Stimulated activated CD4-positive, alpha-beta T cell treated with anti-CD3 and anti-CD28 coated beads, Interleukin-12 subunit alpha, Interleukin-12 subunit beta, amount 100 ng/mL, for 4 hours (primary cell): Measurements from ENCODE around the gene SHISA6.
"Not testable (repeated sequence)": the region's sequence is repeated elsewhere in the genome, so short reads cannot be mapped to it uniquely, and the experiment has no call there.

Experiments
- DNase-seq: peaks from one replicate; pipeline ENCODE4 v3.0.0-alpha.2; 2020

SHISA6 gene

GRCh38 chr17:11267999-11268575 lies 27.1 kb downstream of the SHISA6 start:
- DNase-seq = no peak

DNA sequence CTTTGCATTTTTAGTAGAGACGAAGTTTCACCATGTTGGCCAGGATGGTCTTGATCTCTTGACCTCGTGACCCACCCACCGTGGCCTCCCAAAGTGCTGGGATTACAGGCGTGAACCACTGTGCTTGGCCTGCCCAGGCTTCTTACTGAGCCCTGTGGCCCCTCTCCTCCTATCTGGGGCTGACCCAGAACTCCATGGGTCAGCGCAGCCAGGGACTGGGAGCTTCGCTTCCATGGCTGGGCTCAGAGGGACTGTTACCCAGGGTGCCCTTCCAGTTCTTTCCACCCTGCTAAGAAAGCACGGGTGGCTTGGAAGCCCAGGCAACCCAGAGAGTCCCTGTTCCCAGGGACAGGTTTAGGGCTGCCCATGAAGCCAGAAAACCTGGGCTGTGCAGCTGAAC lies 28.2 kb downstream of the SHISA6 start:
- no peak for DNase-seq

- no peak for DNase-seq
Measured at GRCh38 chr17:11272191-11272590, 31.2 kb downstream of the SHISA6 start.

DNA sequence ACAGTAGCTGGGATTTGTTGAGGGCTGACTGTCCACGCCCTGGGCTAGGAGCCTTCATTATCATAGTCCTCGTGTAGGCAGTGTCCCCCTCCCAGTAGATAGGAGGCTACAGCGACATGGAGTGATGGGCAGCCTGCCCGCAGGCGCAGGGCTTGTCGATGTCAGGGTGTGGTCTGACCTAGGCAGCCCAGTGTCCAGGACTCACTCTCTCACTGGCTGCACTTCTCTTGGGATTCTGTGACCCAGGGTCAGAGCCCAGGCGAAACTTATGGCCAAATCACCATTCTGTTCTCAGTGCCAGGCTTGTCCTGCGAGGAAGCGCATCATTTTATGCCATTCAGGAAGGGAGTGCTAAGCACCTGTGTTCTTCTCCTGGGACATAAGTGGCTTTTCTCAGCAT lies 32.6 kb downstream of the SHISA6 start:
- DNase-seq = no peak

GRCh38 chr17:11274106-11274505 lies 33.1 kb downstream of the SHISA6 start:
- DNase-seq = no peak

- no peak for DNase-seq
Measured at GRCh38 chr17:11276486-11276885, 35.5 kb downstream of the SHISA6 start.

DNA sequence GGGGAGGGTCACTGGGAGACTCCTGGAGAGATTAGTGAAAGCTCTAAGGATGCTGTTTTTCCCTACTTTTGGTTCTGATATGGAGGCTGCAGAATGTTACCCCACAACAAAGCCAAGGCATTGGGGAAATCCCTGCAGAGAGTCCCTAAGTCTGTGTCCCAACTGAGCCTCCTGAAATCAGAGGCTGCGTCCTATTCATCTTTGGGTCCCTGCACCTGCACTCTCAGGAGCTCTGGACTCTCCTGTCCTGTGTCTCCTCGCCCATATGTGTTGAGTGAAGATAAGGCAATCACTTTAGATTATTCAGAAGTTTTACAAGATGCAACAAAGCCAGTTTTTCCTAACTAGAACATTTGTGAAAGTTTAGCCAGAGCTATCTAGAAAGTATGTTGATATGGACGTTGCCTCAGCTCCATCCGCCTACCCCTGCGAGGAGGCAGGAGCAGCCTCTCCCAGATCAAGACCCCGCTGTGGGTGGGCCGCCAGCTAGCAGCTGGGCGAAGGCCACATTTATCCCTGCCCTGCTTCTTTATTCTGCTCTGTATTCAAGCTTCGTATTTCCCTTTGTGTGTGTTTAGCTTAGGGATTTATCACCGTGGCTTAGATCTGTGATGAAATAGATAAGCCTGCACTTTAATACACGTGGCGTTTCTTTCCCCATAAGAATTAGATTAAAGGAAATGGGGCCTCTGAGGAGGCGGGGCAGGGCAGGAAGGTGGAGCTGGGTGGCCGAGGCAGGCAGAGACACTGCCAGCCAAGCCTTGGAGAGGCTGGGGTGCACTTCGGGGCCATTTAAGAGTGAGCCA lies 37.4 kb downstream of the SHISA6 start:
- DNase-seq = no peak

DNA sequence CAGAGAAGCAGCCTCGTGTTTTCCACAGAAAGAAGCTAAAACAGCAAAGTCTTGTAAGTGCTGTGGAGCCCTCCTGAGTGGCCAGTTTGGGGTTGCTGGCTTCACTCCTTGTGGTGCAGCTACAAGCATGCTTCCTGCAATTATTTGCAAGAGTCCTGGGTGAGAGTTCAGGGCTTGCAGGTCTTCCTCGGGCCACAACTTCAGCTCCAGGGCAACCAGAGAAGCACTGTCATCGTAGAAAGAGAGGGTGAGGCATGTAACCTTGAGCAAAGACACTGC lies 37.9 kb downstream of the SHISA6 start:
- no peak for DNase-seq

GRCh38 chr17:11279776-11280344 lies 38.8 kb downstream of the SHISA6 start:
- DNase-seq = no peak

DNA sequence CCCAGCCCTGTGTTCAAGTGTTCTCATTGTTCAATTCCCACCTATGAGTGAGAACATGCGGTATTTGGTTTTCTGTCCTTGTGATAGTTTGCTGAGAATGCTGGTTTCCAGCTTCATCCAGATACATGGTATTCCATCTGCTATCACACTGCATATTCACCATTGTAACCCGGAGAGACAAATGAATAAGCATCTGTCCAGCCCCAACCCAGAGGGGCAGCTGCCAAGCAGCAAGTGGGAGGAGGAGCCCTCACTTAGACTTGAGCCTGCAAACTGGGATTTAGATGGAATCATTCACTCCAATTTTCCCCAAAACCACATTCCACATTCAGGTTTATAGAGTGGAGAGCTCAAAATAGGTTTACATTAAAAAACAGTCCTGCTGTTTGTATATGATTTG lies 41.6 kb downstream of the SHISA6 start:
- DNase-seq = no peak

- no peak for DNase-seq
Measured at GRCh38 chr17:11284811-11285210, 43.8 kb downstream of the SHISA6 start.

DNA sequence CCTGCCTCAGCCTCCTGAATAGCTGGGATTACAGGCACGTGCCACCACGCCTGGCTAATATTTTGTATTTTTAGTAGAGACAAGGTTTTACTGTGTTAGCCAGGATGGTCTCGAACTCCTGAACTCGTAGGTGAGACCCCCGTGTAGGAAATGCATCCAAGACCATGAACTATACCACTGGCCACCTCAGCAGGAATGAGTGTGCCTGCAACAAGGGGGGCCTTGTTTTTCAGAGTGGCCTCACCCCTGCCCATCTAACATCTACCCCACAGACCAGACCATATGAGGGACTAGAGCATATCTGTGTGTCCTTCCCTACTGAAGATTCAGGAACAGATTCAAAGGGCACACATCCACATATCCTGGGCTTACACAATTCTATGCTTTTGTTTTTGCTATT lies 44.9 kb downstream of the SHISA6 start:
- DNase-seq = no peak

- no peak for DNase-seq
Measured at GRCh38 chr17:11287791-11288190, 46.8 kb downstream of the SHISA6 start.

DNA sequence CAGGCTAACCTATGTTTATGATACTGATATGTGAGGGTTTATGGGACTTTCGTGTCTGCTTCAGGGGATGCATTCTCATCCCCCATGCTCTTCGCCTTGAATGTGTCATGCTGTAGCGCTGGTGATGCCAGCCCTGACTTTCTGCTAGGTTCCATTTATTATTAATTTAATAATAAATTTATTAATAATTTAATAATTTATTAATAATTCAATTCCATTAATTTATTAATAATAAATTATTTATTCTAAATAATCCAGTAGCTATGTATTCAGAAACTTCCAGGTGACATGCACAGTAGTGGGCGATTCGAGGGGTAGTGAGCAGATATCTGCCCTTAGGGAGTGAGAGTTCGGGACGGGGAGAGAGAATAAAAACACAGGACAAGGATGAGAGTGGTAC lies 49.8 kb downstream of the SHISA6 start:
- DNase-seq = no peak

- DNase-seq = no peak
Measured at GRCh38 chr17:11292491-11292890, 51.5 kb downstream of the SHISA6 start.

DNA sequence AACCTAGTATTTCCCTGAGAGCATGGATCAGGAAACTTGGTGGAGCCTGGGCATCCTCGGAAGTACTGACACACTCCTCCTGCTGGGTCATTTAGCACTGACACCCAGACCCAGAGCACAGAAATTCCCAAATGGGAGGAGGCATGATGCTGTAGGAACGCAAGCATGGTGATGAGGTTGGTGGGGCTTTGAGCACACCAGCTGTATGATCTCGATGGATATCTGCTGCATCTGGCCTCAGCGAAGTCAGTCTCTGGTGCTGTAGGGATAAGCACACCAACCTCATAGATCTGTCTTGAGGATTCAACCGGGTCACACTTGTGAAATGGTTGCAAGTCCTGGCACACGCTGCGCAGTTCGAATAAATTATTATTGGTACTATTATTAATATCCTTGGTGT lies 52.5 kb downstream of the SHISA6 start:
- DNase-seq = no peak

DNA sequence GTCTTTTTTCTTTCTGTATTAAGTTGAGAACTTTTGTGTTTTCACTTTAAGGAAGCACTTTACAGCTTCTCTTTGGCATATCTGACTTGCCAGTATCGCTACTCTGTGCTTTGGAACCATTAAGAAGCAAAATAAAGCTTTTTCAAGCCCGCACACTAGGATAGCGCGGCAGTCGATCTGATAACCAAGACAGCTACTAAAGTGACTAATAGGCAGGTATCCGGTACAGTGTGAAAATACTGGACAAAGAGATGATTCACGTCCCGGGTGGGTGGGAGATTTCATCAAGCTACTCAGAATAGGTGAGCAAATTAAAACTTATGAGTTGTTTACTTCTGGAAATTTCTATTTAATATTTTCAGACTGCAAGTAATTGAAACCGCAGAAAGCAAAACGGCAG lies 53.8 kb downstream of the SHISA6 start:
- DNase-seq = no peak

DNA sequence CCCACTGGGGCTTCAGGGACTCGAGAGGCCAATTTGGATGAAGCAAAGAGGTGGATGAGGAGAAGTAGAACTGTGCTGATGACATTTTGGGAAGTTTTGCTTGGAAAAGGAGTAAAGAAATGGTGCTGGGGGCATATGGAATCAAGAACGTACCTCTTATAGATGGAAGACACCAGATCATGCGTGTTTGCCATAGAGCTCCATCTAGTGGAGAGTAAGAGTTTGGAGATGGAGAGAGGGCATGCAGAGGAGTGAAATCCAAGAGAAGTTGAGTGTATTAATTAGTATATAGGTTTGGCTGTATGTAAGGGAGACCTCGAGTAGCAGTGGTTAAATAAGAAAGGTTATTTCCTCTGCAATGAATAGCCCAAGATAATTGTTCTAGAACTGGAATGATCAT lies 56.0 kb downstream of the SHISA6 start:
- DNase-seq = no peak

DNA sequence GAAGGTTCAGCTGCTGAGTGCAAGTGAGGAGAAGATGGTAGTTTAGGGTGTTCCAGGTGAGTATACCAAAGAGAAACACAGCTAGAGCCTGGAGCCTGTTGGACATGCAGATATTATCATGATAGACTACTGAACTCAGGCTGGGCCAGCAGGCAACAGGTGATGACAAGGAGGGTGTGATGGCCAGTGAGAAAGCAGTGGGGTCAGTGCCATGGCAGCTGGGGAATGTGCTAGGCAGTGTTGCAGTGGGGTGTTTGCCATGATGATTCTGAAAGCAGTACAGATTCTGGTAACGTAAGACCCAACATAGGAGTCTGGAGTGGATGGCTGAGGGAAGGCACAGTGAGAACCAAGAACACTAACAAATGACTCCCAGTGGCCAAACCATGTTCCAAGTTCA lies 57.4 kb downstream of the SHISA6 start:
- no peak for DNase-seq

DNA sequence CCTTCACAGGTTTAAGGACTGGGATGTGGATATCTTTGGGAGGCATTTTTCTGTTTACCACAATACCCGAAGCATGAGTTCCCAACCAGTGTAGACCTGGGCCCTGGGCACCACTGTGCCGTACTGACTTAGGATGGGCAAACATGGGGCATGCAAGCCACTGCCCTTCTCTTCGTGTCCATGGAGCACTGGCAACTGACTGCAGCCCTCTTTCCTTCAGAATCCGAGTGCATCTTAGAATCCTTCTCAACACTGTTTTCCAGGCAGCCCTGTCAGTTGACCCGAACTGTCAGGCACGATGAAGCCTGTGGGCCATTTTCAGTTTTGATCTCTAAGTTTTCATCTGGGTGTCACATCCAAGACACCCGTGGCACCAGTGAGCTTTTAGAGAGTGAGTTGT lies 59.2 kb downstream of the SHISA6 start:
- DNase-seq = no peak

DNA sequence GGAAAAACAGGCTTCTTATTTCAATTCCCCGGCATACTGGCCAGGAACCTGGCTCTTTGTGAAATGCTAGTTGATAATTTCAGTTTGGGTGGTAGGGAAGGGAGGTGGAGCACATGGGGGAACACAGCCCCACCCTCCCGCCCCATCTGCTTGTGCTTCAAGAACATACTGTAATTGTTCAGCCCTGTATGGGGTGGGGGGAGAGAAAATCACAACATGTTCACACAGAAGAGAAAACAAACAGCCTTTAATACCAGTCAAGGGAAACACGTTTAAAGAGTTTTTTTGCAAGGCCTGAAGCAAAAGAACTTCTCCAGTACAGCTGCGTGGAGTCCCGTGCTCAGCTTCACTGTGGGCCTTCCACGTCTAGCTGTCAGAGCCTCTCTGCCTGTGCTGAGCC lies 59.7 kb downstream of the SHISA6 start:
- DNase-seq = no peak

GRCh38 chr17:11301874-11302273 lies 60.9 kb downstream of the SHISA6 start:
- DNase-seq = not testable (repeated sequence)

DNA sequence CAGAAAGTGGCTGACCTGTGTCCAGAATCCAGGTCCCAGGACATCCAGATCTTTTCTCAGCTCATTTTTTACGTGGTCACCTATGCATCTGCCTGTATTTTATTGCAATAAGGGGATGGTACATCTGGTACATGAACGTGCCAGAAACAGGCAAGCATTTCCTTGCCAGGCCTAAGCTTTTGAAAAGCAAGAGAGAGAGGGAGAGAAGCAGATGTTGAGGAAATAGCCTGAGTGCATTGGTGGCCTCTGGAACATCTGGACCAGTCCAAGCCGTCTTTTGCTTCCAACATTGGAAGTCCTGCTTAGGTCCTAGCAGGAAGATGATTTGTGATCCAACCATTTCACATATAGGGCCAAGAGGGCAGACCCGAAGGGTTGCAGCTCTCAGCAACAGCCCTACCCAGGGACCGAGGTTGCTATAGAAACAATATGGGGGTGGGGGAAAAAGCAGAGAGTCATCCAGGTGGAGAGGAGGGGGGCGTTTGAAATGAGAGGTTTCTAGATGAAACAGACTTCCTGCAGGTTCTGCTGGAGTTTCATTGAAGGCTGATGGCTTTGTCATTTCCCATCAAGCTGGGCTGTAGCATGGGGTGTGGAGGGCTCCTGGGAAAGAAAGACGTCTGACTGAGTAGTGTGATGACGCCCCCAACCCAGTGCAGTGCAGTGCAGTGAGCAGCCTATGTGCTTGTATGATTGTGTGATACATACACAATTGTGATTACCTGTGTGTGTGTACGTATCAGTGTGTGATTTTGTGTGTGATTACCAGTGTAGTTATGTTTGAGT lies 61.6 kb downstream of the SHISA6 start:
- DNase-seq = no peak

GRCh38 chr17:11303773-11304394 lies 62.9 kb downstream of the SHISA6 start:
- no peak for DNase-seq
